Measurements from ENCODE around the gene HS1BP3.

Gene HS1BP3

DNA sequence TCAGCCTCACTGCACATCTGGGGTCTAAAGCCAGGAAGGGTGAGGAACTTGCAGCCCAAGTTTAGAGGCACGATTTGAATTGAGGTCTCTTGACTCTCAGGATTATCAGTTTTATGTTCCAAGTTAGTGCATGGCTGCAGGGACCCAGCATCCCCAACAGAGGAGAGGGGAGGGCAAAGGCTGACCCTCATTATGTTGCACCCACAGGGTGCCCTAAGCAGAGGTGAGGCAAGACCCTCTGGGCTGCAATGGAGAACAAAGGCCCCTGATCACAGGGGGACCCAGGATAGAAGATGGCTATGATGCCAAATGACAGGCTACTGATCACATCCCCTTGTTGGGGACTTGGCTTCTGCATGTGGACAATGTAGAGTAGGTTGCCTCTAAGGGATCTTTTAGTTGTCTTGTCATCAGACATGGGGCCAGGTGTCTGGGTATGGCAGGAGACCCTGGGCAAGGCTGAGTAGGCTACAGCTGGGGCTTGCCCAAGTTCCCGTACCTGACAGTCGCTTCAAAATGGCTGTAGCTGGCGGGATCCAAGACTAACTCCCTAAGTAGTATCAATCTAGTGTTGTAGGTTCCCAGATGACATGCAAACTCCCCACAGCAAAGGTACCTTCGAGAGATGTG lies 11.5 kb upstream of the HS1BP3 start:
- no peak for DNase-seq

DNA sequence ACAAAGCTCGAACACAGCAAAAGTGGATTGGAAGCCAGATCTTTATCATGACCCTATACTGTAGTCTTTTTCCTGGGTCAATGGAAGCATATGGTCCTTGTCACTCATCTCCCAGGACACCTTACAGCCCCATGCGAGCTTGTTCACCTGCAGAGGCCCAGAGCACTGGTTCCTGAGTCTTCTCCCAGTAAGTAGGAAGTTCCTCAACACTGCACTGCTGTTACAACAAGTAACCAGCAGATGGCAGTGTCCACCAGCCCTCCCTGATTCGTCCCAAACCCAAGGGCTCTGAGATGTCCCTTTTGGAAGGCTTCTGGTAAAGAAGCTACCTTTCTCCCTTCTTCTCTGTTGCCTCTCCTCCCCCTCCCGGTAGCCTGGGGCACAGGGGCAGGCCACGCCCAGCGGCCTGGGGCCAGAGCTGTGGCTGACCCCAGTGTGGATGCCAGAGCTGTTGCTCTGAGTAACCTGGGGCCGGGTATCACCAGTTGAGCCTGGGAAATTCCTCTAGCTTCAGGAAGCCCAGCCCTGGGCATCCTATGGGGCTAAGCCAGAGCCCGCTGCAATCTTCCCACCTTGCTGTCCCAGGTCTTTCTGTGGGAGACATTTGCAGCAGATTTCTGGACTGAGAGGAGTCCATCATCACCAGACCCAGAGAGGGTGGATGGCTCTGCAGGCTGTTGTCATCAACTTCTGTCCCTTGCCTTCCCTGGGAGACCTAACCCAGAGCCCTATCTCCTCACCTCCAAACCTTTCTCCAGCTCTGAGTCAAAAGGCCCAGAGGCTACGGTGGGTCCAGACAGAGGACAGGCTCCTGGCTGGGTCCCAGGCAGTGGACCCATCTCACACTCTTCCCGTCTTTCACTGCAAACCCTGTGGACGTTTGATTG lies 10.8 kb upstream of the HS1BP3 start:
- peak; percentile 33 for DNase-seq

DNA sequence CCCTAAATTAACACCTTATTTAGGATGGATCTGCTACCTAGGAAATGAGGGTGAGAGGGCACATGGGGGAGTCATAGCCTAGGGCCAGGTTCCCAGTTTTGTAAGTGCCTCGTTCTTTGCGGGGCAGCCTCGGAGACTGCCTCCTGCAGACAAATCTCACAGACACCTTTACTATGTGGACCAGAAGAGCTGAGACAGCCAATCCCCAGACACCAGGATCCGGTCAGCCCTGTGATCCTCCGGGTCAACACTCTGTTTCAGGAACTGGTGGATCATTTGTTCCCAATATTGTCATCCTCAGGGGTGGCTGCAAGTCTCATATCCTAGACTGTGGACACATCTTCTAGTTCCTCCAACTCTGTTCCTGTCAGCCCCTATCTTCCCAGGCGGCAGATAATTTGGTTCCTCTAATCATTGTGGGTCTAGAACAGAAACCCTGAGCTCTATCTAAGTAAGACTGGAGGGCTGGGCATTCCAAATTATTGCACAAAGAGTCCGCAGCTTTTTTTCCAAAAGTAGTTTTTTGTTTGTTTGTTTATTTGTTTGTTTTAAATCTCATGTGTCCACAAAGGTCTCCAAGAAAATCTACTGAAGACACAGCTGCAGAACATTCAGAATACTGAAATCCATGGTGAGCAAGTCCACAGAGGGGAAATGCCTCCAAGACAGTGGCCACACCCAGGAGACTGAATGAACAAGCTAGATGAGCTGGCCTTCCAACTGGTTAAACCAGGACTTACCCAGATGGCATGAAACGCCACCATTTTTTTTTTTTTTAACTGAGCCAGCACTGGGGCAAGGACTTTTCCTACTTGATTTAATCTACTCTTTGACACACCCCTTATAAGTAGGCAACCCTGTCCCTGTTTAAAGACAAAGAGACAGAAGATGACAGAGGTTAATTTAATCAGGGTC lies 9.9 kb upstream of the HS1BP3 start:
- DNase-seq: no peak

DNA sequence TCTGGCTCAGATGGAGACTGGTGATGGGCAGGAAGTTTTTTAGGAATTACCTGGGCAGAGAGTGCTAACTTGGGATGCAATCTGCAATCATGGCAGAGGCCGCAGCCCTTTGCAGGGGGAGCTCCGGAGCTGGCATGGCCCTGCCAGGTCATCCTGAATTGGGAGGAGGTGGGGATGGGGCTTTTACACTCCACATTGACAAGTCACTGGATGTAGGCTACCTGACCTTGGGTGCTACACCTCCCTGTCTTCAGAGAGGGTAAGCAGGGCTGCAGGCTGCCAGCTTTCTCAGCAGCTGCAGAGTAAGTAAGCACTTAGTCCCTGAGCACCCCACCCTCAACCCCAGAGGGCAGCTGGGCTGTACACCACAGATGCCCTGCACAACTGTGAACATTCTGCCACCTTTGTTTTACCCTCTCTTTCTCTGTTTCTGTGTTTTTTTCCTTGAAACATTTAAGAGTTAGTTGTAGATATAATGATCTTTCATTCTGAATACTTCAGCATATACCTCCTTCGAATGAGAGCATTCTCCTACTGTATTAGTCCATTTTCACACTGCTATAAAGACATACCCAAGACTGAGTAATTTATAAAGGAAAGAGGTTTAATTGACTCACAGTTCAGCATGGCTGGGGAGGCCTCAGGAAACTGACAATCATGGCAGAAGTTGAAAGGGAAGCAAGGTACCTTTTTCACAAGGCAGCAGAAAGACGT lies 6.8 kb upstream of the HS1BP3 start:
- no peak for DNase-seq

DNA sequence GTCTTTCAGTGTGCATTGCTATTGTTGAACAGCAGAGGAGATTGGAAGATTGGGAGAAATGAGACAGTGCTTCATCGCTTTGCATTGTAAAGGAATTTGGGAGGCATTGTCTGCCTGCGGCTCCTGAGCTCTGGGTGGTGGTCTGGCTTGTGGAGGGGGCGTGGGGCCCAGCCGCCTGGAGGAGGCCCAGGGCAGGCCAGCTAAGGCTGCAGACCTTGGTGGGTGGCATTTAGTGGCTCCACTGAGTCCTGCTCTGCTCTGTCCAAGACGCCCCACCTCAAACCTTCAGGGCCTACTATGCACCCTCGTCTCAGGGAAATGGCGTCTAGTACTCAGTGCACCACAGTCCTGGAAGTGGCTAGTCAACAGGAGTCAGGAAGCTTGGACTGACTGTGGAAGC lies 5.7 kb upstream of the HS1BP3 start:
- DNase-seq: no peak

DNA sequence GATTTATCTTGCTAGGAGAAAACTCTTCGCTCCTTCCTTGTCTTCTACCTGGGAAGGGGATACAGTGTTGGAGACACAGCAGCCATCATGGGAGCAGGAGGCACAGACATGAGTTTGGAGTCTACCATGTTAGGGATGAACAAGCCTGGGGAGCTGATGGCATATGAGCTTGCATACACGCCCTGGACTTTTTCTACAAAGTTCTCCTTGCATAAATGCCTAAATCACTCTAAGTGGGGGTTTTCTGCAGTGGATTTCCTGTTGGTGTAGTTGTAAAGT lies 3.6 kb upstream of the HS1BP3 start:
- DNase-seq: no peak

DNA sequence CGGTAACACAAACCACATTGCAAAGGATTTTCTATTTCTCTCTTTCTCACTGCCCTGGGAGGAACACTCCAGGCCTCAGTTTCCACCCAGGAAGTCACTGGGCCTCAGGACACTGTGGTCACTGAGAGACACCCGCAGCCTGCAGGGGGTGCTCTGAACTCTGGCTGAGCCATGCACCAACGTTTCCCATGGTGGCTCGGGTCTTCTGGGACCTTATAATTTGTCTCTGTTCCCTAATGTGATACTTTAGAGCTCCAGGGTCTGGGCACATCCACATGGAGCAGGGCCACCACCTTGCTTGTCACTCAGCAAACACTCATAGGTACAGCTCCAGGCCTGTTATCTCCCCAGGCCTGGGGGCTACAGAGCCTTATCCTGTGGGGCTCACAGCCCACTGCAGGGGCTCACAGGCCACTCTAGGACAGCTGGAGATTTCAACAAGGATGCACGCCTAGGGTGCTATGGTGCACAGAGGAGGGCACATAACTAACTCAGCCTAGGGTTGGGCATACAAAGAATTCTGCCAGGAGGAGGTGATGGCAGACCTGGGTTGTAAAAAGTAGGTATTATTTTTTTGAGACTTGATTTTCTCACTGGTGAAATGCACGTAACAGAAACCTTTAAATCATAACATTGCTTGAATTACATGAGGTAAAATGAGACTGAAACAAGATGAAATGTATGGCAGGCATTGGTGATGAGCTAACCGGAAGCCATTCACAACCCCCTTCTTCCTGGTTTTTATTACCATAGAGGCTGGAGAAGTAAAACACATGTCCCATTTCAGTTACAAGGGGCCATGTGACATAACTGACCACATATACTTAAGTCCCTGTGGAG lies 3.0 kb upstream of the HS1BP3 start:
- no peak for DNase-seq

DNA sequence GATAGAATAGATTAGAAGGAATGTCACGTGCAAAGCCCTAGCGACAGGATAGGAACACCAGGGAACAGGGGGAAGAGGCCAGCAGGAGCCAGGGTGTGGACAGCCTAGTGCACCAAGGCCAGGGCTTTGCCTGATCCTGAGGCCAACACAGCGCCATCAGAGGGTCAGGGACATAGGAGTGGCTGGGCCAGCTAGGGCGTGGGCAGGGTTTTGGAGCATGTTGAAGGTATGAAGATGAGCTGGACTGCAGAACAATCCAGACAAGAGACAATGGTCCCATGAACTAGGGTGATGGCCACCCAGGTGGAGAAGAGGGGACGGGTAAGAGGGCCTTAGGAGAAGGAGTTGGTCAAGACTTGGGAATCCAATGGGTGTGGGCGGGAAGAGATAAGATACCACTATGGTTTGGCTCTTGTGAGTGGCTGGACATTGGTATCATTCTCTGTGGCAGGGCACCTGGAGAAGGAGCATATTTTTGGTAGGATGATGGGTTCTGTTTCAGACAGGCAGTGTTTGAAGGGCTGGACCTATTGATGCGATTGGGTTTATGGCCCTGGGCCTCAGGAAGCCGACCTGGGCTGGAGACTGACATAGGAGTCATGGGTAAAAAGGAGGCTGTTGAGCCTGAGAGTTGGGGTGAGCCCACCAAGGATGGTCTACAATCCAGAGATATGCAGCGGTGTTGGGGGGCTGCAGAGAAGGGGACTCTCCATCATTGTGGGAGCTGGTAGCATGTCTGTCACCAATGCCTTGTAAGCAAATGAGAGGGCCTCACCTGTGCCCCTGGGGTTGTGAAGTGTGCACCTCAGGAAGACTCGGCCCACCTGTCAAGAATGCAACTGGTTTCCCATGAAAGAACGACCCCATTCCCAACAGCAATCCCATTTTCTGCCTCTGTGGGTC lies 2.0 kb upstream of the HS1BP3 start:
- no peak for DNase-seq

DNA sequence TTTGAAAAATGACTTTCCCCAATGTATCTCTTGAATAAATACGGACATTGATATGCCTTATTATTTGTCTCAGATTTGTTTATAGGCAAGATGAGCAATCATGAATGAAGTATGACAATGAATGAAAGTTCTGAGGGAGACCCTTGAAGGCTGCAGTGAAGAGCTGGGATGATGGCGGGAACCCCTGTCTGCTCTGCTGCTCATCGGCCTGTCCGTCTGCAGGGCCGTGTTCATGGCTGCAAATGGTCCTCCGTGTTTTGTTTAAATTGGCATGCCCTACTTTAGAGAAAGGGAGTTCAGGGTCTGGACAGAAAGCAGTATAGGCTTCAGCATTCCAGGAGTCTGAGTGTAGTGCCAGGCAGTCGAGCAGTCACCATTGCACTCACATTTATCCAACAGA lies 1.2 kb upstream of the HS1BP3 start:
- DNase-seq: no peak

DNA sequence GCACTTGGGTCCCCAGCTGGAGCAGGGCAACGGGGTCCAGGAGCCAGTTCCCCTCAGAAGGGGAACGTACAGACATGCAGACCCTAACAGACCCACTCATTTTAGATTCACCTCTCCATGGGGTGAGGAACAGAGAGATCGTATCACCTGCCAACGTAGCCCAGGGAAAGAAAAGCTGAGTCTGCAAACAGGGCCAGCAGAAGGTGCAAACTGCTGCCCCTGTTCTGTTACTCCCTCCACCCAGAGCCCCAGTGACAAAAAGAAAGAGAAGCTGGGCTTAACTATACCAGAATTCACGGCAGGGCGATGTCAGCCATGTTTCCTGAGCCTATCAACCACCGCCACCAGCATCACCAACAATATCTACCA lies 817 bp upstream of the HS1BP3 start:
- no peak for DNase-seq

DNA sequence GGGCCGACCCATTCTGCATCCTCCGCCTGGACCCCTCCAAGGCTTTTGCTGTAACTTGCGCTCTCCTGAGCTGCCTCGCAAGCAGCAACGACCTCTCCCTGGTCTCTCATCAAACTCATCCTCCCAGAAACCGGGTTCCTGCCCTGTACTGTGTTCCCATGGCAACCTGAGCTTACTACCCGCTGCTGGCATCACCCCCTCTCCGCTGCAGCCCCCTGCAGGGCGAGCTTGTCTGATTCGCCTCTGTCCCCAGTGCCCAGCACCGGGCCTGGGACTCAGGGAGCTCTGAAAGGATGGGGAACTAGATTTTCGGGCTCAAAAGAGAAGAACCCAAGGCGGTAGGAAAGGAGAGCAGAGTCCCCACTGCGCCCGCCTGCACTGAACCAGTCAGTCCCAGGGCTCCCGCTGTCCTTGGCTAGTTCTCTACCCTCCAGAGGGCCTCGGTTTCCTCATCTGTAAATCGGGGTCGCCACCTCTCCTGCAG lies 463 bp downstream of the HS1BP3 start:
- DNase-seq: no peak

DNA sequence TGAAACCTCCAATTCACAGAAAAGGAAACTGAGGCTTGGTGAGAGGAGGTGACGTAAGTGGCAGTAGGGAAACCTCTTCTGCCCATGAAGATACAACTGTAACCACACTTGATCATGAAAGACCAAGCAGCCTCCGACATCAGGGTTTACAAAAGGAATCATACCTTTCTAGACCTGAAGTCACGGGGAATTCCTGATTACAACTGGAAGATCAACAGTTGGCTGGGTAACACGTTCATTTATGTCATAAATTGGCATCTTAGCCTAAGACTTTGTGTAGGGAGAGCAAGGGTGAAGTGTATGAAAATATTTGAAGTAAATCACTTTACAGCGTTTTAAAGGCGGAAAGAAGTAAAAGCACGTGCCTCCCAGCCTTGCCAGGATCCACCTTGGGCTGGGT lies 922 bp downstream of the HS1BP3 start:
- no peak for DNase-seq

DNA sequence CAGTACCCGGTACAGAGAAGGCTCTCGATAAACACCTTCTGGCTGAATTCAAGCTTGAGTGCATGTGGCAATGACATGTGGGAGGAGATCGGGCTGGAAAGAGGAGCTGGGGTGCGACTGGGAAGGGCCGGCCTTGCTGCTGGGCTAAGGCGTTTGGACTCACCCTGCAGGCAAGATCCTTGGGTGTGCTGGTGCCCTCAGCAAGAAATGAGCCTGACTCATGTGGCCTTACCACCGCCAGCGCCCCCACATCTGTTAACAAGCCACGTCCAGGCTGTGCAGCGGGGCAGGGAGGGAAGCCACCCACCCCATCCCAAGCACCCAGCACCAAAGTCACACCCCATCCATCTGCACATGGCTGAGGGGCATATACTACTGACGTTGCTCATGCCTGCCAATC lies 1.3 kb downstream of the HS1BP3 start:
- no peak for DNase-seq

DNA sequence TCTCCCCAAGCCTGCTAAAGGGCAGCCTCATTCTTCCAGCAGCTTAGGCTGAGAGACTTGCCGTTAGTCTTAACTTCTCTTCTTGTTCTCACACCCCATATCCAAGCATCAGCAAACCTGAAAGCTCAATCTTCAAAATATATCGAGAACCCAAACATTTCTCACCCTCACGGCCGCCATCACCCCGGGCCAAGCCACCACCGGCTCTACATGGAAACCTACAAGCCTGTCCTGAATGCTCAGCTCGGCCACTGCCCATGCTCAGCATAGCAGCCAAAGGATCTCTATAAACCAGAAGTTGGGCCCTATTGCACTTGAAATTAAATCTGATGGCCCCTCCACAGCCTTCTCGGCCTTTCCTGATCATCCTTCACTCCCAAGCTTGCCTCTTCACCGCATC lies 2.1 kb downstream of the HS1BP3 start:
- no peak for DNase-seq

DNA sequence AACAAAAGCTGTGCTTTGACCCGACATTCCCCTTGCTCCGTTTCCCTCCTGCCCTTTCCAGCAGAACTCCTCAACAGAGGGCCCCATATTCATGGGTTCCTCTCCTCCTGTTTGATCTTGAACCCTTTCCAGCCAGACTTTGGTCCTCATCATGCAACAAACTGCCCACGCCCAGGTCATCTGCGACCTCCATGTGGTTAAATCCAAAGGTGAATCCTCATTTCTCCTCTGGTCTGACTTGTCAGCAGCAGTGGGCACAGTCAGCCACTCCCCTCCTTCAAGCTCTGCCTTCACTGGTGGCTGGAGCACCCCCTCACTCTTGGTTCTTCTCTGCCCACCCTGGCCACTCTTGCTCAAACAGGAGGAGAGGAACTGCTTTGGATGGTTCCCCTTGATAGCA lies 2.7 kb downstream of the HS1BP3 start:
- no peak for DNase-seq

DNA sequence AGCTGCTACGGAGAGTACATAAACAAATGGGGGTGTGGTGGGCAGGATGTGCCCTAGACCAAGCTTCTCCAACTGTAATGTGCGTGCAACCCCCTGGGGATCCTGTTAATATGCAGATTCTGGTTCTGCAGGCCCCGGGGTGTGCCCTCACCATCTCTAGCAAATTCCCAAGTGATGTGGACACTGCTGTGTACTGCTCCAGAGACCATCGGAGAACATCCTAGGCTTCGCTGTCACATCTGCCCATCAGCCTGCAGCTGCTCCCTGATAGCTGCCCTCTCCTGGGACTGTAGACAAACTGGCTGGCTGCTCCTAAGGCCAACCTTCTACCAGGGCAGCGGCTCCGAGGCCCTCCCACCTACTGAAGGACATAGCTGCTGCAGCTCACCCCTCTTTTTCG lies 3.2 kb downstream of the HS1BP3 start:
- no peak for DNase-seq

DNA sequence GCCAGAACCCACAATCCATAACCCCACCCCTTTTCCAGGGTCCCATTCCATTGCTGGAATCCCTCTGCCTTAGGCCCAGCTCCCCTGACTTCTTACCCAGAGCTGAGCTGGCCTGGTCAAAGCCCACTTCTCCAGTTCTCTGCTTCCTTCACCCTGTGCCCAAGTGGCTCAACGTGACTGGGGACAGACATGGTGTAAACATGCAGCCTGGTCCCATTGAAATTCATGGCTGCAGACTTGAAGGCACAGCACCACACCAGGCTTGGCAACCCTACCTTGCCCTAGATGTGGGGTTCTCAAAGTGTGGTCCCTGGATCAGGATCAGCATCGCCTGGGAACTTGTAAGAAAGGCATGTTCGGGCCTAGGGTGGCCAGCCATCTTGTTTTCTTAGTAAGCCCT lies 3.7 kb downstream of the HS1BP3 start:
- DNase-seq: no peak

DNA sequence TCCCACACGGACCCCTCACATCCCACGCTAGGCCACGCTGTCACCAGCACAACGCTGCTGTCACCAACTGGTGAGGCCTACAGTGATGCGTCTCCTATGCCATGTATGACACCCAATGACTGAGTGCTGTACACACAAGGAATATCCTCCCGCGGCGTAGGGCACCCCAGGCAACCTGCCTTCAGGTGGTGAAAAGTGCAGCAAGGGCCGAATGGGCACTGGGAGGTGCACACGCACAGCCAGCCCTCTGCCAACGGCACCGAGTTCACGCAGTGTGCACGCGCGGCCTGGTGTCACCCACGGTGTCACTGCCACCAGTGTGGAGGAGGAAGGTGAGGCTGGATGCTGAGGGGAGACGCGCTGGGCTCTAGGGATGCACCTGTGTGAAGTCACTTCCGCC lies 4.5 kb downstream of the HS1BP3 start:
- no peak for DNase-seq

DNA sequence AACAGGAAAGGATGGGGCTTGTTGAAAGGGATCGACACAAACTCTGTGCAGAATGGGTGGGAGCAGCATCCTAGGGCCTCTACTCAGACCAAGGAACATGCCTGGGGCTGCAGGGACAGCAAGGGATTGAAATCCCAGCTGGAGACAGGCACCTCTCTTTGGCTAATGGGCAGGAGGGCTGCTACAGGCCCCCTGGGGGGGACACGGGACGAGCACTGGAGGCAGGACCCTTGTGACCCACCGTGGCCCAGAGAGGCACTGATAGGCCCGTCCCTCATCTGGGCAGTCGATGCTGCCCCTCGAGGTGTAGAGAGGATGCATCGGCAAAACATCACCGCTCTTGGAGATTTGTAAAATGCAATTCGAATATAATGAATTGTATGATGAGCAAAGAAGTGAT lies 5.1 kb downstream of the HS1BP3 start:
- no peak for DNase-seq

DNA sequence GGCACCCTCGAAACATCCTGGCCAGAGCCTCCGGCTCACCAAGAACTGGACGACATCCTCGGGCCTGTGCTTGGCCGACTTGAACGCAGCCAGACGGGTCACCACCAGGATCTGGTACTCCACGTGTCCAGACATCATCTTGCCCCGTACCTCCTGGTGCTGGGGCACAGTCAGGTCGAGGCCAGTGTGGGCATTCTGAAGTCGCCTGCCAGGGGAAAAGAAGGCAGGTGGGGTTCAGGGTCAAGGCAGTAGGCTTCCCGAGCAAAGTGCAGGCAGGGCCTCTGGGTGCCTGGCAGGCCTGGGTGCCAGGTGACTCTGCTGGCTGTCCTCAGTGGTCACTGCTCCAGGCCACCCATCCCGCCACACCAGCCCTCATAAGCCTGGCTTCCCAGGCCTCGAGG lies 5.6 kb downstream of the HS1BP3 start:
- no peak for DNase-seq

DNA sequence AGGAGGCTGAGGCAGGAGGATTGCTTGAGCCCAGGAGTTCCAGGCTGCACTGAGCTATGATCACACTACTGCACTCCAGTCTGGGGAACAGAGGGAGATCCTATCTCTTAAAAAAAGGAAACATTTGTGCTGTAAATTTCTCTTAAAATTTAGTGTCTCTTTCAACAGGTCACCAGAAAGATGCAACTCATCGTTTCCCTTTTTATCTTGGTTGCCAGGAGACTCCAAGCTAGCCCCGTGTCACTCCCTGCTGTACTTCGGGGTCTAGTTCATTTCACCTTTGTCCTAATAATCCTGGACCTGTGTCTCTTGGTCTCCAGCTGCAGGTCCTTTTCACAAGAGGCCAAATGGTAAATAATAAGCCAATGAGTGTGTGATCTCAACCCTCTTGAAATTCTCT lies 7.1 kb downstream of the HS1BP3 start:
- DNase-seq: peak; percentile 56
